ENCODE results near the gene SHH.

SHH gene

DNA sequence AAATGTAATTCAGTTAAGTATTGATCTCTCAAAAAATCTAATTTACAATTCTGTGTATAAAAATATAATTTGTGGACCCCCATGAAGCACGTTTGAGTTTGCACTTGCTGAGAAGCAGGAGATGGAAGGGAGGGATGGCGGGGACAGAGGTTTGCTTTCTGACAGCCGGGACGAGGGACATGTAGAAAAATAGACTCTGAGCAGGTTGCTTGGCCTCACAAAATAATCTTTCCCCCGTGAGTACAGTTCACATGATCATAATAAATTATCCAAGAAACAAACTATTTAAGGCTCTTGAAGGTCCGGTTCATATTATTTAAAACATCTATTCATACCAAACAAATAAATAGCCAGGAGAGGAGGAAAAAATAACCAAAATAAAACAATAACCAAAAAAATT is 10.0 kb downstream of the SHH start:
- H3K36me3 ChIP-seq (ENCODE audit: insufficient read depth, low read length) = no peaks in the 10 kb centered on the region
- no peak for DNase-seq (ENCODE audit: low read depth, low spot score)
- no peak overlapping the region for H3K27ac ChIP-seq
- H3K9ac ChIP-seq (ENCODE audit: insufficient read length) = no peak overlapping the region
- H3K9me3 ChIP-seq (ENCODE audit: low read depth, low read length) = no peaks in the 10 kb centered on the region
- TF ChIP-seq POLR2AphosphoS5 (IDR thresholded peaks at IDR 0.05; ENCODE audit: borderline replicate concordance, low read depth, low read length) = no peak
- TF ChIP-seq EZH2 (IDR thresholded peaks at IDR 0.05) = no peak
- no peak overlapping the region for H3K4me3 ChIP-seq

DNA sequence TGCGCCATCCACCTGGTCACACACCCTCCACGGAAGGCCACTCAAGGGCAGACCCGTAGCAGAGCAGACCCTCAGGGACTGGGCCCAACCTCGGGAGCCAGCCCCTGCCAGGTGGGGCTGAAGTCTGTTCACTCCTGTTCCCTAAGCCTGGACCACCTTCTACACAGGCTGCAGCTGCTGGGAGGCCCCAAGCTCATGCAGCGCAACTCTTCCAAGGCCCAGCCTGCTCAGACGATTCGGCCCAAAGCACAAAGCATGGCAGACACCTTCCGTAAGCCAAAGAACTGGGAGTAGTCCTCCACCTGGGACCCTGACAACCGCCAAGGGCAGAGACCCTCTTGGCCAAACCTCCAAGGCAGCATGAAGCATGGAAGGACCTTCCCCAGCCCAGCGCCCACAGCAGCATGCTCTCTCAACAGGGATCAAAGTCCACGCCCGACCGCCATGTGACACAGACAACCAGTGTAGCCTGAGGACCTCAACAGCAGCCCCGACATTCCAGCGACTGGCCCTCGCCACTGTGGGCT is 11.5 kb downstream of the SHH start:
- Histone ChIP-seq H3K9ac (ENCODE audit: insufficient read length) (no peak overlapping the region), H3K36me3 (ENCODE audit: insufficient read depth, low read length) (no peaks in the 10 kb centered on the region), H3K4me3 (no peak overlapping the region), H3K9me3 (ENCODE audit: low read depth, low read length) (no peaks in the 10 kb centered on the region), H3K27ac (no peak overlapping the region)
- DNase-seq (ENCODE audit: low read depth, low spot score) = no peak
- TF ChIP-seq FOXP2 (optimal IDR thresholded peaks at IDR 0.05; ENCODE audit: control extremely low read depth, extremely low read length, insufficient read depth) (no peak), EZH2 (IDR thresholded peaks at IDR 0.05) (no peak), POLR2AphosphoS5 (IDR thresholded peaks at IDR 0.05; ENCODE audit: borderline replicate concordance, low read depth, low read length) (no peak)

DNA sequence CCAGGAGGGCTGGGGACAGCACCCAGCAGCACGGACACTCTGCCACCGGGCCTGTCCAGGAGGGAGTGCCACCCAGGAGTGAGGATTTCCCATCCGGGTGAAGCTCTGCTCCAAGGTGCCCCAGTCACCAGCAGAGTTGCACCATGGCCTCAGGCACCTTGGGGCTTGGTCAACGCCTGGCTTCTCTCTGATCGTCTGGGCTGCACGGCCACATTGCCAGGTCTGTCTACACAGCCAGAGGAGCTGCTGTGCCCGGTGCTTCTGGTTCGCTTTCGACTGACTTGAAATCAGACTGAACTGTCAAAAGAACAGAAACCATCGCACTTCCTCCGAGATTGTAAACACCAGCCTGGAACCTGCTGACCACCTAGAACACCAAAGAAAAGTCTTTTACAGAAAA is 12.0 kb downstream of the SHH start:
- no peak overlapping the region for H3K4me3 ChIP-seq
- DNase-seq (ENCODE audit: low read depth, low spot score) = no peak
- no peaks in the 10 kb centered on the region for H3K9me3 ChIP-seq (ENCODE audit: low read depth, low read length)
- TF ChIP-seq POLR2AphosphoS5 (IDR thresholded peaks at IDR 0.05; ENCODE audit: borderline replicate concordance, low read depth, low read length) (no peak), EZH2 (IDR thresholded peaks at IDR 0.05) (no peak), FOXP2 (optimal IDR thresholded peaks at IDR 0.05; ENCODE audit: control extremely low read depth, extremely low read length, insufficient read depth) (no peak)
- H3K36me3 ChIP-seq (ENCODE audit: insufficient read depth, low read length) = no peaks in the 10 kb centered on the region
- H3K27ac ChIP-seq = no peak overlapping the region
- no peak overlapping the region for H3K9ac ChIP-seq (ENCODE audit: insufficient read length)

DNA sequence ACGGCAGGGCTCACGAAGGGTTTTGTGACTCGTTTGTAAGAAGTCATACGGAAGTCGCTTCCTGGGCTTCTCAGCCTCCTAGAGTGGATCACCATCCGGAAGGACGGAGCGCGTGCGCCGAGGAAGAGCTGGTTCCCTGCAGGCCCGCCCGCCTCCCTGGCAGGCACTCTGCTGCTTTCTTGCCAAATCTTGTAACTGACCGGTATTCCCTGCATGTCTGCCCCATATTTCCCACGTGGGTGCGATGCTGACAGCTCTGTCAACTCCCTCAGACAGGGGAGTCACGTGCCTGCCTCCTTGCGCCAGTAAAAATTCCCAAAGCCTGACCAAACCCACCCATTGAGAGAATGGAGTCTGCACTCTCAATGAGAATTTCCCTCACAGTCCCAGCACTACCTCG is 12.7 kb downstream of the SHH start:
- no peak overlapping the region for H3K9ac ChIP-seq (ENCODE audit: insufficient read length)
- no peaks in the 10 kb centered on the region for H3K36me3 ChIP-seq (ENCODE audit: insufficient read depth, low read length)
- no peak overlapping the region for H3K4me3 ChIP-seq
- H3K9me3 ChIP-seq (ENCODE audit: low read depth, low read length) = no peaks in the 10 kb centered on the region
- no peak overlapping the region for H3K27ac ChIP-seq
- no peak for DNase-seq (ENCODE audit: low read depth, low spot score)
- TF ChIP-seq POLR2AphosphoS5 (IDR thresholded peaks at IDR 0.05; ENCODE audit: borderline replicate concordance, low read depth, low read length) (no peak), FOXP2 (optimal IDR thresholded peaks at IDR 0.05; ENCODE audit: control extremely low read depth, extremely low read length, insufficient read depth) (no peak), EZH2 (IDR thresholded peaks at IDR 0.05) (no peak)

DNA sequence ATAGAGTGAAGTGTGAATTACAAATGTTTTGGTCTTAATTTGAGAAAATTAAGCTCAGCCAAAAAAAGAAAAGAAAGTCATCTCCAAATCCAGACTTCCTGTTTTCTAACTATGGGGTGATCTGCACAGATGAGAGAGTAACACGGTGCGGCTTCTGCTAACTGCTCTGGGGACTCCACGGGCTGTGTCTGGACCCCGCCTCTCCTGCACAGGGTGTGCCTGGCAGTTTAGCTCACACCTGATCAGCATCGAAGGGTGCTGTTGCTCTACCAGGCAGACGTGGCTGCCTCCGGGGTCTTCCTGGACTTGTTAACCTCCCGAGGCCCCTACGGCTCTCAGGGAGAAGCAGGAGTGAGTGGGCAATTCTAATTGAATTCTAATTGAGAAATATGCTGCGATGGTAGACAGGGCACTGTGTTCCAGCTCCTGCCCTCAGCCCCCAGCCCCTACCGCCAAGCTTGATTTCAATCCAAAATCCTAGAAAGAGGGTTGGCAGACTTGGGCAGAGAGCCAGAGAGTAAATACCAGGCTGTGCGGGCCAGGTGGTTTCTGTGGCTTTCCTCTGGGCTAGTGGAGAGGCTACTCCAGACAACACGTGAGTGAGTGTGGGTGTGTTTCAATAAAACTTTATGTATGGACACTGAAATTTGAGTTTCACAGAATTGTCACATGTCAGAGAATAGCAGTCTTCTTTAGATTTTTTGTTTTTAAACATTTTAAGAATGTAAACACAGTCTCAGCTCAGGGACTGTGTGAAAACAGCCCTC is 13.4 kb downstream of the SHH start:
- Histone ChIP-seq H3K27ac (no peak overlapping the region), H3K9me3 (ENCODE audit: low read depth, low read length) (no peaks in the 10 kb centered on the region), H3K4me3 (no peak overlapping the region), H3K36me3 (ENCODE audit: insufficient read depth, low read length) (no peaks in the 10 kb centered on the region), H3K9ac (ENCODE audit: insufficient read length) (no peak overlapping the region)
- DNase-seq (ENCODE audit: low read depth, low spot score) = no peak
- TF ChIP-seq EZH2 (IDR thresholded peaks at IDR 0.05) = no peak
- TF ChIP-seq FOXP2 (optimal IDR thresholded peaks at IDR 0.05; ENCODE audit: control extremely low read depth, extremely low read length, insufficient read depth) = no peak
- no peak for TF ChIP-seq POLR2AphosphoS5 (IDR thresholded peaks at IDR 0.05; ENCODE audit: borderline replicate concordance, low read depth, low read length)

DNA sequence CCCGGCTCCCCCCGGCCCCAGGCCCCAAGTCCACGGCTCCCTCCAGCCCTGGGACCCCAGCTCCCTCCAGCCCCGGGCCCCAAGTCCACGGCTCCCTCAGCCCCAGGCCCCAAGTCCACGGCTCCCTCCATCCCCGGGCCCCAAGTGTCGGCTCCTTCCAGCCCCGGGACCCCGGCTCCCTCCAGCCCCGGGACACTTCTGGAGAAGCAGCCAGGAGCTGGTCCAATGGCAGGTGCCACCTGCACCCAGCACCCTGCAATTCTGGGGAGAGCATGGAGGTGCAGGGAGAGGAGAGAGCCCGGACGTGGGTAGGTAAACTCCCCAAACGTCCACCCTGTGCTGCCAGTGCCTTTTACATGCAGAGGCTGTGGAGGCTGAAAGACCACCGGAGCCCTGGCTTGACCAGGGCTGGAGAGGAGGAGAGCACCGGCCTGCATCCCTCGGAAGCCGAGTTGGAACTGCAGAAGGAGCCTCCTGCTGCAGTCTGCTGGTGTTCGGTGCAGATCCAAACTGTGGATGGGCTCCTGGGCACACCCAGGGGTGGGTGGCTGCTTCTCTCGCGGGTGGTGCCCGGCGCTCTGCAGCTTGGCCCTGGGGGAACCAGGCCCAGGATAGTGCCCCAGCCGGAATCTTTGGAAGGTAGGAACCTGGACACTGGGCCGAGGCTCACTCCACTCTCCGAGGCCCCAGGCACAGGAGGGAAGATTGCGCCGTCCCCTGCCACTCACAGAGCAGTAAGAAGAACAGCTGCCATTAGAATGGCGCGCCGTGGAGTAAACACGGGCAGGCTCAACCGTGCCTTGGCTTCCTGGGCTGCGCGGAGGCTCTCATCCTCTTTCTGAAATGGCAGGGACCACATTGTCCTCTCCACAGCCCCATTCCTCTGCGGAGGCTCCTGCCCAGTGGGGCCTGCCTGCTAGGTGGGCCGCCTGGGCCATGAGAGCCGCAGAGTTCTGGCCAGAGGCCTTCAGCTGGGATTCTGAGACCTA is 14.7 kb downstream of the SHH start:
- H3K27ac ChIP-seq = no peak overlapping the region
- H3K9ac ChIP-seq (ENCODE audit: insufficient read length) = no peak overlapping the region
- no peaks in the 10 kb centered on the region for H3K9me3 ChIP-seq (ENCODE audit: low read depth, low read length)
- no peak for DNase-seq (ENCODE audit: low read depth, low spot score)
- TF ChIP-seq POLR2AphosphoS5 (IDR thresholded peaks at IDR 0.05; ENCODE audit: borderline replicate concordance, low read depth, low read length) (no peak), FOXP2 (optimal IDR thresholded peaks at IDR 0.05; ENCODE audit: control extremely low read depth, extremely low read length, insufficient read depth) (no peak), EZH2 (IDR thresholded peaks at IDR 0.05) (no peak)
- H3K36me3 ChIP-seq (ENCODE audit: insufficient read depth, low read length) = no peaks in the 10 kb centered on the region
- H3K4me3 ChIP-seq = no peak overlapping the region

DNA sequence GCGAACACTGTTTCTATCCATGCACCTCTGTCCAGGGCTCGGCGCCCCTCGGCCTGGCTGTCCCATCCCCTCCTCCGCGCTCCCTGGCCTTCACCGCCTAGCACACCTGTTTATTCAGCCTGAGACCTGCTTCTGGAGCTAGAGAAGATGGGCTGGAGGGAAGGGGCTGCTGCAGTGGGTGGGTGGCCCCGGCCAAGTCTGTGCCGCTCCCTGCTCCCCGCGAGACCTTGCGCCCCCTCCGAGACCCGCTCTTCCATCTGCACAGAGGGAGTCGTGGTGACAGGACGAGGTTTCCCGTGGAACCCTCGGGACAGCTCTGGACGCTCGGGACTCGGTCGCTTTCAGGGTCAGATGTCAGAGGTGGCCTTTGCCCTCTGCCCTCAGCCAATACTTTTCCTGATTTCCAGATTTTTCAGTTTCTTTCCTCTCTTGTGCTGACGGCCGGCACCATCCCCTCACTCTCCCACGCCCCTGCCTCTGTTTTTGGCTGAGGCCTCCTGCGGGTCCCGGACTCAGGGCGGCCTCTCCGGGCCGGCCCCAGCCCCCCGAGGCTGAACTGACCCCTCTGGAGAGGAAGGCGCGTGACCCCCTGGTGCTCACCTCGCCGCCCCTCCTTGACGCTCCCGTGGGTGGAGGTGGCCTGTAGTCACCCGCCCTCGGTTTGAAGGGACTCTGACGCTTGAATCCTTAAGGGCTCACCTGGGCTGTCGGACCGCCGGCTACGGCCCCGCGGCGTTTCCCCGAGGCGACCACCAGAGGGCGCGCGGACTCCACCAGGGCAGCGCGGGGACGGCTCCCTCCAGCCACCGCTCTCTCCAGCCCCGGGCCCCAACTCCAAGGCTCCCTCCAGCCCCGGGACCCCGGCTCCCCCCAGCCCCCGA is 15.6 kb downstream of the SHH start:
- Histone ChIP-seq H3K9ac (ENCODE audit: insufficient read length) (no peak overlapping the region), H3K9me3 (ENCODE audit: low read depth, low read length) (no peaks in the 10 kb centered on the region), H3K27ac (no peak overlapping the region), H3K36me3 (ENCODE audit: insufficient read depth, low read length) (no peaks in the 10 kb centered on the region), H3K4me3 (no peak overlapping the region)
- no peak for TF ChIP-seq EZH2 (IDR thresholded peaks at IDR 0.05)
- no peak for TF ChIP-seq POLR2AphosphoS5 (IDR thresholded peaks at IDR 0.05; ENCODE audit: borderline replicate concordance, low read depth, low read length)
- no peak for TF ChIP-seq FOXP2 (optimal IDR thresholded peaks at IDR 0.05; ENCODE audit: control extremely low read depth, extremely low read length, insufficient read depth)
- no peak for DNase-seq (ENCODE audit: low read depth, low spot score)
